Activated T-cell treated with anti-CD3 and anti-CD28 coated beads, Interleukin-2, amount 50 U/mL, for 24 hours (primary cell): ENCODE data around the gene SLC9B1.
"Not testable (repeated sequence)": the region's sequence is repeated elsewhere in the genome, so short reads cannot be mapped to it uniquely, and the experiment has no call there.

Experiments used
- DNase-seq: peaks from one replicate; pipeline ENCODE4 v3.0.0-alpha.2; 2020
- H3K27ac Mint-ChIP-seq: 2 replicates; pipeline ENCODE4 v1.8.0; 2020; ENCODE audit warnings: mild to moderate bottlenecking, mixed read lengths
- H3K27me3 Mint-ChIP-seq: 2 replicates; pipeline ENCODE4 v1.8.0; 2020; ENCODE audit warnings: mixed read lengths
- H3K36me3 Mint-ChIP-seq: 2 replicates; pipeline ENCODE4 v1.8.0; 2020; ENCODE audit warnings: low read depth, mixed read lengths
- H3K4me1 Mint-ChIP-seq: 2 replicates; pipeline ENCODE4 v1.8.0; 2020; ENCODE audit warnings: low read depth, mixed read lengths
- H3K4me3 Mint-ChIP-seq: 2 replicates; pipeline ENCODE4 v1.8.0; 2020; ENCODE audit warnings: mild to moderate bottlenecking, moderate library complexity, mixed read lengths
- H3K9me3 Mint-ChIP-seq: 2 replicates; pipeline ENCODE4 v1.8.0; 2020; ENCODE audit warnings: mixed read lengths

The SLC9B1 gene

GRCh38 chr4:103026868-103027267, 7.4 kb upstream of the SLC9B1 start:
- no peak for DNase-seq
- Mint-ChIP-seq H3K9me3 (no peaks in the 10 kb centered on the region), H3K27me3 (no peaks in the 10 kb centered on the region), H3K27ac (no peak overlapping the region), H3K4me1 (peaks cover 9% of the 10 kb centered on the region), H3K4me3 (no peak overlapping the region), H3K36me3 (peaks cover 56% of the 10 kb centered on the region)

DNA sequence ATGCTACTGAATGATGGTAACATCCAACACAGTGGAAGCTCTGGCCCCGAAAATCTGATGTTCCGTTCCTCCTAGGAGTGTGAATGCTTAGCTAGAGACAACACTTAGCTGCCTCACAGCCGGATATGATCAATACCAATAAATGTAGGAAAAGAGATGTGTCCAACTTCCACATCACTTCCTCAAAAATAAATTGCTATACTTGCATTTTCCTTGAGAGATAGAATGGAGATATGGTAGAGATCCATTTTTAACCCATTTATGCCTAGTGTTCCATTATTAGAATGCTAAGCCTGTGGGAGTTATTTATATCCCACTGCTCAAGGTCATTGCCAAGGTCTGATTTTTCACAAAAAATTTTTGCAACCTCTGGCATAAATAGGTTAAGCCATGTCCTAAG, 5.5 kb upstream of the SLC9B1 start:
- Mint-ChIP-seq H3K27ac (no peak overlapping the region), H3K9me3 (no peaks in the 10 kb centered on the region), H3K4me1 (peaks cover 16% of the 10 kb centered on the region), H3K36me3 (peaks cover 40% of the 10 kb centered on the region), H3K4me3 (no peak overlapping the region), H3K27me3 (no peaks in the 10 kb centered on the region)
- no peak for DNase-seq

GRCh38 chr4:103021120-103021519, 1.6 kb upstream of the SLC9B1 start:
- H3K4me1 Mint-ChIP-seq = peaks cover 28% of the 10 kb centered on the region
- no peak overlapping the region for H3K27ac Mint-ChIP-seq
- H3K36me3 Mint-ChIP-seq = peaks cover 31% of the 10 kb centered on the region
- no peak overlapping the region for H3K4me3 Mint-ChIP-seq
- H3K27me3 Mint-ChIP-seq = no peaks in the 10 kb centered on the region
- no peaks in the 10 kb centered on the region for H3K9me3 Mint-ChIP-seq
- no peak for DNase-seq

GRCh38 chr4:103018391-103019307, 856 bp downstream of the SLC9B1 start:
- Mint-ChIP-seq H3K9me3 (no peaks in the 10 kb centered on the region), H3K27ac (peak overlapping the region; percentile 94), H3K4me1 (peaks cover 21% of the 10 kb centered on the region), H3K36me3 (peaks cover 17% of the 10 kb centered on the region), H3K27me3 (no peaks in the 10 kb centered on the region), H3K4me3 (peak overlapping the region; percentile 82)
- peak; percentile 41 for DNase-seq

DNA sequence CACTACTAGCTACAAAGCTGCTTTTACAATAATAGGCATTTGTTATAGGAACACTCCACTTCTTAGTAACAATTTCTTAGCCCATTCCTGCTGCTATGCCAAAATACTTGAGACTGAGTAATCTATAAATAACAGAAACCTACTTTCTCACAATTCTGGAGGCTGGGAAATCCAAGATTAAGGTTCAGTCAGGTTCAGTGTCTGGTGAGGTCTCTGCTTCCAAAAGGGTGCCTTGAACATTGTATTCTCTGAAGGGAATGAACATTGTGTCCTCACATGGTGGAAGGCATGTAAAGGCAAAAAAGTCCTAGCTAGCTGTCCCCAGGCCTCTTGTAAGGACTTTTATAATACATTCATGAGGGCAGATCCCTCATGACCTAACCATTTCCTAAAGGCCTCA, 7.0 kb downstream of the SLC9B1 start:
- H3K27ac Mint-ChIP-seq = no peak overlapping the region
- H3K4me1 Mint-ChIP-seq = peaks cover 2% of the 10 kb centered on the region
- no peaks in the 10 kb centered on the region for H3K9me3 Mint-ChIP-seq
- H3K27me3 Mint-ChIP-seq = no peaks in the 10 kb centered on the region
- no peaks in the 10 kb centered on the region for H3K36me3 Mint-ChIP-seq
- H3K4me3 Mint-ChIP-seq = no peak overlapping the region
- no peak for DNase-seq

DNA sequence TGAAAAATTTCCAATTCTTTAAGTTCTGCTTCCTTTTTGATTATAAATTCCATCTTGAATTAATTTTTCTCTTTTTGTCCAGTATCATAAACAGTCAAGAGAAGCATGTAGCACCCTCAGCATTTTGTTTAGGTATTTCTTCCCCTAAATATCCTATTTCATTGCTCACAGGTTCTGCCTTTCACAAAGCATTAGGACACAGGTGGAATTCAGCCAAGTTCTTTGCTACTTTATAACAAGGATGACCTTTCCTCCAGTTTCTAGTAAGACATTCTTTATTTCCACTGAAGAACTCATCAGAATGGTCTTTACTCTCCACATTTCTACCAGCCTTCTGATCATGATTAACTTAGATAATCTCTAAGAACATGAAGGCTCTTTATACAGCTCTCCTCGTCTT, 7.4 kb downstream of the SLC9B1 start:
- Mint-ChIP-seq H3K36me3 (no peaks in the 10 kb centered on the region), H3K9me3 (no peaks in the 10 kb centered on the region), H3K27me3 (no peaks in the 10 kb centered on the region), H3K4me1 (peaks cover 2% of the 10 kb centered on the region), H3K27ac (no peak overlapping the region), H3K4me3 (no peak overlapping the region)
- DNase-seq = no peak

GRCh38 chr4:103011378-103012025, 8.0 kb downstream of the SLC9B1 start:
- DNase-seq = no peak
- Mint-ChIP-seq H3K27me3 (no peaks in the 10 kb centered on the region), H3K4me3 (no peak overlapping the region), H3K4me1 (peaks cover 2% of the 10 kb centered on the region), H3K9me3 (no peaks in the 10 kb centered on the region), H3K36me3 (no peaks in the 10 kb centered on the region), H3K27ac (no peak overlapping the region)

DNA sequence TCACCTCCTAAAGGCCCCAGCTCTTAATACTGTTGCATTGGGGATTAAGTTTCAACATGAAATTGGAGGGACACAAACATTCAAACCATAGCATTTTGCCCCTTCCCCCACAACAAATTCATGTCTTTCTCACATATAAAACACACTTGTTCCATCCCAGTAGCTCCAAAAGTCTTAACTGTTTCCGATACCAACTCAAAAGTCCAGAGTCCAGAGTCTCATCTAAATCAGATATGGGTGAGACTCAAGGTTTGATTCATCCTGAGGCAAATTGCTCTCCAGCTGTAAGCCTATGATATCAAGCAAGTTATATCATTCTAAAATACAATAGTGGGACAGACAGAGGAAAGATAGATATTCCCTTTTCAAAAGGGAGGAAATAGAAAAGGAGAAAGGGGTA, 8.7 kb downstream of the SLC9B1 start:
- Mint-ChIP-seq H3K27ac (no peak overlapping the region), H3K9me3 (no peaks in the 10 kb centered on the region), H3K4me1 (peaks cover 2% of the 10 kb centered on the region), H3K27me3 (no peaks in the 10 kb centered on the region), H3K4me3 (no peak overlapping the region), H3K36me3 (no peaks in the 10 kb centered on the region)
- no peak for DNase-seq

GRCh38 chr4:103008875-103009729, 10.4 kb downstream of the SLC9B1 start:
- Mint-ChIP-seq H3K27ac (no peak overlapping the region), H3K9me3 (no peaks in the 10 kb centered on the region), H3K4me3 (no peak overlapping the region), H3K27me3 (no peaks in the 10 kb centered on the region), H3K36me3 (no peaks in the 10 kb centered on the region), H3K4me1 (peaks cover 2% of the 10 kb centered on the region)
- DNase-seq = no peak

- Mint-ChIP-seq H3K9me3 (peaks cover 7% of the 10 kb centered on the region), H3K27ac (no peak overlapping the region), H3K27me3 (no peaks in the 10 kb centered on the region), H3K4me1 (no peaks in the 10 kb centered on the region), H3K36me3 (no peaks in the 10 kb centered on the region), H3K4me3 (no peak overlapping the region)
- no peak for DNase-seq
These were observed 17.0 kb downstream of the SLC9B1 start for GRCh38 chr4:103002551-103002950.

- DNase-seq = no peak
These were observed 24.7 kb downstream of the SLC9B1 start for GRCh38 chr4:102994803-102995202.

DNA sequence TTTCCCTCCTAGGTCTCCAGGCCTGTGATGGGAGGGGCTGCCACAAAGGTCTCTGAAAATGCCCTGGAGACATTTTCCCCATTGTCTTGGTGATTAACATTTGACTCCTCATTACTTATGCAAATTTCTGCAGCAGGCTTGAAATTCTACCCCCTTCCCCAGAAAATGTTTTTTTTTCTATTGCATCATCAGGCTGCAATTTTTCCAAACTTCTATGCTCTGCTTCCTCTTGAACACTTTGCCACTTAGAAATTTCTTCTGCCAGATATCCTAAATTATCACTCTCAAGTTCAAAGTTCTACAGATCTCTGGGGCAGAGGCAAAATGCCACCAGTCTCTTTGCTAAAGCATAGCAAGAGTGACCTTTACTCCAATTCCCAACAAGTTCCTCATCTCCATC, 25.5 kb downstream of the SLC9B1 start:
- not testable (repeated sequence) for H3K27me3 Mint-ChIP-seq, H3K27ac Mint-ChIP-seq, H3K4me1 Mint-ChIP-seq, H3K36me3 Mint-ChIP-seq, DNase-seq, H3K9me3 Mint-ChIP-seq, H3K4me3 Mint-ChIP-seq

More at GRCh38 chr4:102994803-102995202, 24.7 kb downstream of the SLC9B1 start:
- peaks cover 3% of the 10 kb centered on the region for H3K4me1 Mint-ChIP-seq
- H3K36me3 Mint-ChIP-seq = peaks cover 6% of the 10 kb centered on the region
- no peaks in the 10 kb centered on the region for H3K27me3 Mint-ChIP-seq
- H3K27ac Mint-ChIP-seq = no peak overlapping the region
- peaks cover 8% of the 10 kb centered on the region for H3K9me3 Mint-ChIP-seq
- no peak overlapping the region for H3K4me3 Mint-ChIP-seq

GRCh38 chr4:102988429-102989020, 31.0 kb downstream of the SLC9B1 start:
- Mint-ChIP-seq H3K4me3 (no peak overlapping the region), H3K27me3 (no peaks in the 10 kb centered on the region), H3K36me3 (peaks cover 2% of the 10 kb centered on the region), H3K27ac (peak overlapping the region; percentile 70), H3K9me3 (no peaks in the 10 kb centered on the region), H3K4me1 (peaks cover 10% of the 10 kb centered on the region)
- DNase-seq = no peak

DNA sequence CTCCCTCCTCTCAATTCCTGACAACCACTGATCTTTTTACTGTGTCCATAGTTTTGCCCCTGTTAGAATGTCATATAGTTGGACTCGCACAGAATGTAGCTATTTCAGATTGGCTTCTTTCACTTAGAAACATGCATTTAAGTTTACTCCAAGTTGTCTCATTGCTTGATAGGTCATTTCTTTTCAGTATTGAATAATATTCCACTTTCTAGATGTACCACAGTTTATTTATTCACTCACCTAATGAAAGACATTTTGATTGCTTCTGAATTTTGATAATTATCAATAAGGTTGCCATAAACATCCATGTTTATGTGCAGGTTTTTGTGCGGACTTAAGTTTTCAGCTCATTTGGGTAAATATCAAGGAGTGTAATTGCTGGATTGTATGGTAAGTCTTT, 38.5 kb downstream of the SLC9B1 start:
- Mint-ChIP-seq H3K27ac (no peak overlapping the region), H3K4me3 (no peak overlapping the region), H3K36me3 (no peaks in the 10 kb centered on the region), H3K9me3 (peaks cover 9% of the 10 kb centered on the region), H3K27me3 (no peaks in the 10 kb centered on the region), H3K4me1 (no peaks in the 10 kb centered on the region)
- DNase-seq = no peak
